Activated T-cell treated with anti-CD3 and anti-CD28 coated beads for 4 hours (primary cell): Measurements from ENCODE around the gene CPA2.
"Not testable (repeated sequence)": the region's sequence is repeated elsewhere in the genome, so short reads cannot be mapped to it uniquely, and the experiment has no call there.

Experiments used
- DNase-seq: peaks from one replicate; pipeline ENCODE4 v3.0.0-alpha.2; 2020

The CPA2 gene

GRCh38 chr7:130321542-130322229 lies 55.0 kb downstream of the CPA2 start:
- not testable (repeated sequence) for DNase-seq

DNA sequence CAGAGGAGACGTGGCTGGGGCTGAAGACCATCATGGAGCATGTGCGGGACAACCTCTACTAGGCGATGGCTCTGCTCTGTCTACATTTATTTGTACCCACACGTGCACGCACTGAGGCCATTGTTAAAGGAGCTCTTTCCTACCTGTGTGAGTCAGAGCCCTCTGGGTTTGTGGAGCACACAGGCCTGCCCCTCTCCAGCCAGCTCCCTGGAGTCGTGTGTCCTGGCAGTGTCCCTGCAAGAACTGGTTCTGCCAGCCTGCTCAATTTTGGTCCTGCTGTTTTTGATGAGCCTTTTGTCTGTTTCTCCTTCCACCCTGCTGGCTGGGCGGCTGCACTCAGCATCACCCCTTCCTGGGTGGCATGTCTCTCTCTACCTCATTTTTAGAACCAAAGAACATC lies 56.0 kb downstream of the CPA2 start:
- DNase-seq, result no peak

DNA sequence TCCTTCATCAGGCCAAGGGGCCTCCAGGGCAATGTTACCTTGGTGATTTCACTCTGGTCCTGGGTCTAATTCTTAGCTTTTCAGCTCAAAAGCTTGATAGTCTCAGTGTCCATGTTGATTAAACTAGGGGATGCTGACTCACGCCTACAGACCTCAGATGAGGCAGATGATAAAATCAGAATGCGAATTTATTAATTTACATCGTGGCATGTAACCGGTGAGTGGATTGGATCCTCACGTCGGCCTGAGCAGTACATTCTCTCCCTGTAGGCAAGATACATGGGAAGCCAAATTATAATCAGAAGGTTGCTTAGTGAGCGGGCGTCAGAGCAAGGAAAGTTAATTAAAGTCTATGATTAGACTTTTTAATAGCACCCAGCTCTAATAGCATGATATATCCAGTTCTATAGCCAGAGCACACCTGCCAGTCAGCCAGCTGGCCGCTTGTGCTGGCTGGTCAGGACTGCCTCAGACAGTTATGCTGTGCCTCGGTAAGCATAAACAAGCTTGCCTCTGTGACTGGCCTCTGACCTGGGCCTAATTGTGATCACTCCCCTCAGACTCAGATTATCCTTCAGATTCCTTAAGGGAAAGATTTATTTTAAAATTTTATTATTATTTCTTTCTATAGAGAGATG lies 57.8 kb downstream of the CPA2 start:
- no peak for DNase-seq

DNA sequence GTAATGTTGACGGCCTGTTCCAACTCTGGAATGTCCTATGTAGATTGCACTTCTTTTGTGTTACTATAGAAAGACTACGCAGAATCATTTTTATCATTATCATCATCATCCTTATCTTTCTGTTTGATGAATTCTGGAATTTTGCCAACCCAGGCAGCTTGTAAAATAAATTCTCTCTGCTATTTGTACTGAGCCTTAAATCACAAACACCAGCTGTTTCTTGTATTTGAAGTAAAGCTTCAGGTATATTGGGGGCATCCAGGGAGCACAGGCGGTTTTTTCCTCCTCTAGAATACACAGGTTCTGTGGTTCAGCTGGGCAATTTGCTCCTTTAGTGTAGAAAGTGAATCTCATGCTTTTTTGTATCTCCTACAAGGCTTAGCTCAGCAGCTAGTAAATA lies 63.0 kb downstream of the CPA2 start:
- DNase-seq, result no peak

GRCh38 chr7:130332259-130333053 lies 65.8 kb downstream of the CPA2 start:
- no peak for DNase-seq

DNA sequence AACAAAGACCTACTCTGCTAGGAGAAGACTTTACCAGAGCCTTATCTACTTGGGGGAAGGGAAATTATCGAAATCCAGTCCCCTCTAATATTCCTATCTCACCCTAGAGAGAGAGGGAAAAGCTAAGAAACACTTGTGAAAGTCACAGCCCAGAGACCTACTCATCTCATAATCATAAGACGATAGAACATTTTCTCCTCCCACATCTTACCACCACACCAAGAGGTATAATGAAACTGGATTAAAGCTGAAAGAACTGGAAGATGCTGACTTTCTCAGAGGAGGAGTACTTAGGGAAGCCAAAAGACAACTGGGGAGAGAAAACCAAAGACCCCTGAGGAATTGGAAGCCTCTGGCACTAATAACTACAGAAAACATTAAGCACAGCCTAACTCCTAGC lies 67.2 kb downstream of the CPA2 start:
- DNase-seq, result no peak

- no peak for DNase-seq
Measured at GRCh38 chr7:130334274-130334673, 67.6 kb downstream of the CPA2 start.

GRCh38 chr7:130337410-130337971 lies 70.8 kb downstream of the CPA2 start:
- no peak for DNase-seq

DNA sequence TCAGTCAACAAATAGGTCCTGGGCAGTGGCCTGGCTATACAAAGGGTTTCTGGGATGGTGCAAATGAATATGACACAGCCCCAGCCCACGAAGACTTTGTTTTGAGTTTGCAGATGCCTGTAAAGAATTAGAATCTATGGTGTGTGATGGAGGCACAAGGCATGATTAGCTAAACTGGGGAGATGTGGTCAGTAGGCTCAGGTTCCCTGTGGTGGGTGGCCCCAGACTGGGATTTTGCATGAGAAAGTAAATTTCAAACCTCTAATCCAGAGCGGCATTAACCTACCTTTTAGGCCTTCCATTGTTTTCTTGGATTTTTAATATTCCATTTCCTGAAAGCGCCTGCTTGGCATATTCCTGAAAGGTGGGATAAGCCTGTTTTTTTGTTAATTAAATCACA lies 71.6 kb downstream of the CPA2 start:
- no peak for DNase-seq
